HG02588 (cell line): ENCODE measurements around the gene KCNJ18.
"Not testable (repeated sequence)": the region's sequence is repeated elsewhere in the genome, so short reads cannot be mapped to it uniquely, and the experiment has no call there.

ENCODE experiments used
- ATAC-seq: cut with Tn5 transposase; IDR thresholded peaks from one replicate; pipeline ENCODE4 v1.9.1; 2021; ENCODE audit warnings: mild to moderate bottlenecking, moderate library complexity; ENCODE audit not compliant: unreplicated experiment

The KCNJ18 gene

DNA sequence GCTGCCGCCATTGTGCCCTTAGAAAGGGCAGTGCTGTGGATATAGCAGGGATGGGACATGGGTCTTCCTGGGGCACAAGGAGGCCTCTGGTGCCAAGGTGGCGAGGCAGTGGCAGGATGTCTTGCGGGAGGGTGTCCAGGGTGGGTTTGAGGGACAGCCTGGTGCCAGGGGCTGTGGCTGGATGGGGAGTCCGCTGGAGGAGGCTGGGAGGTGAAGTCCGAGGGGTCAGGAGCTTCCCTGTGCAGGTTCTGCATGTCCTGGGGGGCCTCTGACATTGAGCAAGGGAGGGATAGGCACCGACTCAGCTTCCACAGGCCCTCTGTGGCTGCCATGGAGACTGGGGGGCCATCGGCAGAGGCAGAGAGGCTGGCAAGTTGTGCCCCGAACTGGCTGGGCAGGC lies 9.7 kb downstream of the KCNJ18 start:
- not testable (repeated sequence) for ATAC-seq

DNA sequence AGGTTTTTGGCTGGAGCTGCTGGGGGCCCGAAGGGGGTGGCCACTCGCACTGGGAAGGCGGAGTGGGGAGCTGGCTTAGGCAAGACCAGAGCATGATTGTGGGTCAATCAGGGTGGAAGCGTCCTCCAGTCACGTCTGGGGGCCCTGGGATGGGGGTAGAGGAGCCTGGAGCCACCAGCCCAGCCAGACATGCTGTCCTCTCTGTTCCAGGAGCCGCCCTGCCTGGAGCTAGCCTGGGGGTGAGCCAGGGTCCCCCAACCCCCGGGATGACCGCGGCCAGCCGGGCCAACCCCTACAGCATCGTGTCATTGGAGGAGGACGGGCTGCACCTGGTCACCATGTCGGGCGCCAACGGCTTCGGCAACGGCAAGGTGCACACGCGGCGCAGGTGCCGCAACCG lies 10.2 kb downstream of the KCNJ18 start:
- not testable (repeated sequence) for ATAC-seq

DNA sequence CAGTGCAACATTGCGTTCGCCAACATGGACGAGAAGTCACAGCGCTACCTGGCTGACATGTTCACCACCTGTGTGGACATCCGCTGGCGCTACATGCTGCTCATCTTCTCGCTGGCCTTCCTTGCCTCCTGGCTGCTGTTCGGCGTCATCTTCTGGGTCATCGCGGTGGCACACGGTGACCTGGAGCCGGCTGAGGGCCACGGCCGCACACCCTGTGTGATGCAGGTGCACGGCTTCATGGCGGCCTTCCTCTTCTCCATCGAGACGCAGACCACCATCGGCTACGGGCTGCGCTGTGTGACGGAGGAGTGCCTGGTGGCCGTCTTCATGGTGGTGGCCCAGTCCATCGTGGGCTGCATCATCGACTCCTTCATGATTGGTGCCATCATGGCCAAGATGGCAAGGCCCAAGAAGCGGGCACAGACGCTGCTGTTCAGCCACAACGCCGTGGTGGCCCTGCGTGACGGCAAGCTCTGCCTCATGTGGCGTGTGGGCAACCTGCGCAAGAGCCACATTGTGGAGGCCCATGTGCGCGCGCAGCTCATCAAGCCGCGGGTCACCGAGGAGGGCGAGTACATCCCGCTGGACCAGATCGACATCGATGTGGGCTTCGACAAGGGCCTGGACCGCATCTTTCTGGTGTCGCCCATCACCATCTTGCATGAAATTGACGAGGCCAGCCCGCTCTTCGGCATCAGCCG lies 10.8 kb downstream of the KCNJ18 start:
- not testable (repeated sequence) for ATAC-seq

DNA sequence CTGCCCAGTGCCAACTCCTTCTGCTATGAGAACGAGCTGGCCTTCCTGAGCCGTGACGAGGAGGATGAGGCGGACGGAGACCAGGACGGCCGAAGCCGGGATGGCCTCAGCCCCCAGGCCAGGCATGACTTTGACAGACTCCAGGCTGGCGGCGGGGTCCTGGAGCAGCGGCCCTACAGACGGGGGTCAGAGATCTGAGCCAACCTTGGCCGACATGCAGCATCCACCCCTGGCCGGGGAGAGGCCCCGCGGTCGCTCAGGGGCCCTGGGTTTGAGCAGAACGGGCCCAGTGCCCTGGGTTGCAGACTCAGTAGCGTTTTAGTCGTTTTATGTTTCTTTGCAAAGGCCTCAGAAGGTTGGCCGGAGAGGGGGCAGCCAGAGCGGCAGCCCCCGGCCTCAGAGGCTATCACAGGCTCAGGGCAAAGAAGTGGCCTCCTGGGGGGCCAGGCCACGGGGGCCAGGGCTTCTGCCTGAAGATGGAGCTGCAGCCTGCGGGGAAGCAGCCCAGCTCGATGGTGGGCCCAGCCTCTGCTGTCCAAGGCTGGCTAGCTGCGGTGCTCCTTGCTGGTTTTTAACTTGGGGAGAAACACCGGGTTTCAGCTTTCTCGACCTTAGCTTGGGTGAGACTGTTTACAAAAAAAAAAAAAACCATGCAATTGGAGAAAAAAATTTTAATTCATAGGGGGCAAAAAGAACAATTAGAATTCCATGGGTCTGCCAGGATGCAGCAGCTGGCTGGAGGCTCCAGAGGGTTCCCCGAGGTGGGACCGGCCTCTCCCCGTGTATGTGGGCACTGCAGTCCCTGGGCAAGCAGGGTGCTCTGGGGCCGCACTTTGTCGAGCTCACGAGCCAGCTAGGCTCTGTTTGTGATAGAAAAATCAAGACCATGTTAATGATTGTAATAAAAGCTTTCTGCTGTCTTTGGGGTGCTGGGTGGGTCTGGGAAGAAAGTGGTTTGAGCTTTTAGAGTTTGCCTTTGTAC lies 11.9 kb downstream of the KCNJ18 start:
- not testable (repeated sequence) for ATAC-seq

DNA sequence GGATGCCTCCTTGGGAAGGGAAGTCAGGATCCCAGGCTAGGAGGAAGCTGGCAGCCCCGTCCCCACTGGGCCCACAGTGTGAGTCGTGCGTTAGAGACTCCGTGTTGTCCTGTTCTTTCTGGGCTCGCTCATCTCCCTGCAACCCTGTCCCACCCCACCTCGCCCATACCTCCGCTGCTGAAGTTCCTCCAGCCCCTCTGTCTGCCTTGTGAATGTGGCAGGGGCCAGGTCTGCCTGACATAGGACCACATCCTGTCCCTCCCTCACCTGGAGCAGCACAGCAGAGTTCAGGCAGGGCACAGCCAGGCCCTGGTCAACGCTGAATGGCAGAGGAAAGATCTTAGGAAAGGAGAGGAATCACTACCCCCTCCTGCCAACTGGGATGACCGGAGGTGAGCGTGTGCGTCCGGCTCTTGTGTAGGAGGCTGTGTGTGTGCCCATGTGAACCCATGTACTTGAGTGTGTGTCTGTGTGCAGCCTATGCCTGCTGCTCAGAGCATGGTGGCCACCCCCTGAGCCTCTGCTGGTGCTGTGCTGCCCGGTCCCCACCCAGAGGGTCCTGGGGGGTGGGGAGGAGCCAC lies 12.8 kb downstream of the KCNJ18 start:
- no peak for ATAC-seq

DNA sequence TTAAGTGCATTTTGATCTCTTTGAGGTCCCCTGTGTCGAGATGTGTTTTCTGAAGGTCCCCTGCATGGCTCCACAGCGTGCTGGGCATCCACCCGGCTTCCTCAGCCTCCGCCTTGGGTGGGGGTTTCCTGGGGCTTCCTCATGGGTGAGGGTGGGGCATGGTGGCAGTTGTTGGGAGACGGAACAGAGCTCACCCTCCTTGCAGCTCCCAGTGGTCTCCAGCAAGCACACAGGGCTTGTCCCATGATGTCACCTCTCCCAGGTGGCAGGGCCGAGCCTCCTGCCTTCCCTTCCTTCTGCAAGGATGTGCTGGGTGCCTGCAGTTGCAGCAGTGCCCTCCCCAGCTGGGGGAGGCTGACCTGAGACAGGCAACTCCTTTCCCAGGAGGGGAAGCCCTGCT lies 13.4 kb downstream of the KCNJ18 start:
- not testable (repeated sequence) for ATAC-seq

DNA sequence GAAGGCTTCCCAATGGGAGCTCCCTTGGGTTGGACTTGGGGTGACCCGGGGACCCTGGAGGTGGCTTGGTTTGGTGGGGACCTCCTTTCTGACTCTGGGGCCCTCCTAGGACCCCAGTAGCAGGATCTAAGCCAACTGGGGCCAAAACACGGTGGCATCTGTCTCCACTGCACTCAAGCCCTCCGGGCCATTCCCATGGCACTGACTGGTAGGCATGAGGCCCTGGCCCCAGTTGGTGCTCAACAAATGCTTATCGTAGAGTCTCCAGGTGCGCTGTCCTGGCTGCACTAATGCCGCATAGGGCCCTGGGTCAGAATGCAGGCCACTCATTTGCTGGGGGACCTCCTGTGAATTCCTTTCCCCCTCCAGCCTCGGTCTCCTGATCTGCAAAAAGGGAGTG lies 14.2 kb downstream of the KCNJ18 start:
- ATAC-seq = not testable (repeated sequence)

DNA sequence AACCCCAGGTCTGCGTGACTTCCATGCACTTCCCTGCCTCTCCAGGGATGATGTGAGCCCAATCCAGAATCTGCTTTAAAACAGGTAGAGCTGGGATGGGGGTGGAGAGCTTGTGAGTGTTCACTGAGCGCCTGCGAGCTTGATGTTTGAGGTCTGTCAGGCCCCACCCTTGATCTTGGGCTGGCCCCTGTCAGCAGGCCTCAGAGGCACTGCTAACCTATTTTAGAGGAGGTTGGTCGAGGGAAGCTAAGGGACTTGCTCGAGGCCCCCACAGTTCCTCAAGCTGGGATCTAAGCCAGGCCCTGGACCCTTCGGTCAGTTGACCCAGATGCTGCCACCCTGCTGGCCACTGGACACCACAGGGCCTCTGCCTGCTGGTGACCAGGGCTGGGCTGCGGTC lies 14.8 kb downstream of the KCNJ18 start:
- not testable (repeated sequence) for ATAC-seq

DNA sequence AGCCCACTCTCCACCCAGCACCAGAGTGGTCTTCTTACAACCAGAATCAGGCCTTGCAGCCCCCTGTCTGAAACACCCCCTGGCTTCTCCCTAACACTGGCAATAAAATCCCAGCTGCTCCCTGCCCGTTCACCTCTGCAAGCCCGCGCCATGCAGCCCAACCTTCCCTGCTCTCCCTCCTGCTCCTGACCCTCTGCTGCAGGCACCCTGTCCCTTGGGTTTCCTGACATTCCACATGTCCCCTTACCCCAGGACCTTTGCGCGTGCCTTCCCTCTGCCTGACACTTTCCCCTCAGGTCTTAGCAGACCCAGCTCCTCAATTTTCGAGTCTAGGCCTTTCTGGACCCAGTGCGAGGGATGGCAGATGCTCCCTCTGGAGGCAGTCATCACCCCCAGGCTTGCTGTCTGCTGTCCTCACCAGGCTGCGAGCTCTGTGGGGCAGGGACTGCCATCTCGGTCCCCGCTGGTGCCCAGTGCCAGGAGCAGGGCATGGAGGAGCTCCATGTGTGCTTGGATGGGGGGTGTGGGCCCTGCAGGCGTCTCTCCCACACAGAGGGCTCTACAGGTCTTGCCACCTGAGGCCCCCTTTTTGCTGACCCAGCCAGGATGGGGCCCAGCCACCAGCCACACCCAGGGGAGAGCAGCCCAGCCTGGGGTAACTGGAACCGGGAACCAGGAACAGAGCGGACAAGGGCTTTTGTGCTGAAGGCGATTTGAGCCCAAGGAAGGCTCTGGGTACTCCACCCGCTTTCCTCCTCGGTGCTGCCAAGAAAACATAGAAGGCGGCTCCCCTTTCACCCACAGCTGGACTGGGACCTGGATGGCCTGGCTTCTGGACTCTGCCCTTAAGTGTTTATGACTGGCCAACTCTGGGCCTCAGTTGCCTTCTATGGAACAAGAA lies 15.6 kb downstream of the KCNJ18 start:
- ATAC-seq = not testable (repeated sequence)

DNA sequence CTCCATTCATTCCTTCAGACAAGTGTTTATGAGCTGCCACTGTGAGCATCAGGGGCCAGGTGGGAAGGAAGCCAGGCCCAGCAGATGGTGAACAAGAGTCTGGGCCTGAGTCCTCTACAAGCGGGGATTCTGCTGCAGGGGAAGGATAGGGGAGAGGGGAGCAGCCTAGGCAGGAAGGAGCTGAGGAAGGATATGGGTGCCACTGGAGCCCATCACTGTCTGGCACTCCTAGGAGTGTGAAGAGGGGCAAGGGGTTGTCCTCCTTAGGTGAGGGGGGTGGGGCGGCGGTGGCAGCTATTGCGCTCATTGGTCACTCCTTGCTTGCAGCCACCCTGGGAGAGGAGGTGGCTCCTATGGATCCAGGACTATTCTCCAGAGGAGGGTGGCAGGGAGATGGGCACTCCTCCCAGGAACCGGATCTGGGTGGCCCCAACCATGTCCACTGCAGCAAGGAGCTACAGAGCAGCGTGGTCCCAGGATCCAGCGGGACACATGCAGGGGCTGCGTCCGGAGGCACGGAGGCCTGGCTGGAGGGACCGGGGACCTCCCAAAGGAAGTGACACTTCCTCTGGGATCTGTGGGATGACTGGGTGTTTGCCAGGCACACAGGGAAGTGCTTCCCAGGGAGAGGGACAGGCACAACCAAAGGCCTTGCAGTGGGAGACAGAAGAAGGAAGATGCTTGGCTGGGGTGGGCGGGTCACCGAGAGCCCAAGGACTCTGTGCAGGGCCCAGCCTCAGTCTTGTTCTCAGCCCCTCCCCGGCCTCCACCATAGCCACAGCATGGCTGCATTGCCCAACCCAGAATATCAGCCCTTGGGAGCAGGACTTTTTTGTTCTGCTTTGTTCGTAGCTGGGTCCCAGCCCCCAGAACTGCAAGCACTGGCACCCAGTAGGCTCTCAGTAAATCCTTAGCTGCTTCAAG lies 16.6 kb downstream of the KCNJ18 start:
- not testable (repeated sequence) for ATAC-seq

DNA sequence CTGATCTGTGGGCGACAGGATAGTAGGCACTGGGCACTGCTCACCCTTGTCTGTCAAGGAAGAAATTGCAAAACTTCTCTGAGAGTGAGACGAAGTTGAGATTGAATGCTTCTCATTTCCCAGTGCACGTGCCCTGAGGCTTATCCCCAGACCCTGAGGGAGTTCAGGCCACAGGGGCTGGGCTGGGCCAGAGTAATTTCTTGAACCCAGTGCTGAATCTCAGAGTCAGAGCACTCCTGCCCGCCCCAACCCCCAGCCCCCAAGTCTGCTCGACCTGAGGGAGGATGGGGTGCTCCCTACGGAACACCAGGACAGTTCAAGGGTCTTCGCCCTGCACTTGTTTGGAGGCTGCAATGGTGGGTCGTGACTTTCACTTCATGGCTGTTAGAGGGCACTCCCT lies 17.7 kb downstream of the KCNJ18 start:
- not testable (repeated sequence) for ATAC-seq

DNA sequence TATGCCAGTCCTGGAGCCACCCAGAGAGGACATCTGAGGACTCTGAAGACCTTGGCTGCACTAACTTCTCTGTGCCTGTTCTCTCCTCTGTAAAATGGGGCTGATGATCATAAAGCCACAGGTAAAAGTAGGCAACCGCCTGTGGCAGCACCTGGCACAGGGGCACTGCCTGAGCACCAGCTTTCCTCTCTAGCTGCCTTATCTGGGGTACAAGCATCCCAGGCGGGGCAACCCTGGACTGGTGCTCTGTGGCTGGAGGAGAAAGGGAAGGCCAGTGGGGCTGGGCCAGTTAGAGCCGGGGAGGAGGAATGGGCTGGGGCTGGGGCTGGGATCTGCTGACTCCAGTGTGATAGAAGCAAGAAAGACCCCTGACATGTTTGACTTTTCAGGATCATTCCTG lies 18.2 kb downstream of the KCNJ18 start:
- ATAC-seq = not testable (repeated sequence)

DNA sequence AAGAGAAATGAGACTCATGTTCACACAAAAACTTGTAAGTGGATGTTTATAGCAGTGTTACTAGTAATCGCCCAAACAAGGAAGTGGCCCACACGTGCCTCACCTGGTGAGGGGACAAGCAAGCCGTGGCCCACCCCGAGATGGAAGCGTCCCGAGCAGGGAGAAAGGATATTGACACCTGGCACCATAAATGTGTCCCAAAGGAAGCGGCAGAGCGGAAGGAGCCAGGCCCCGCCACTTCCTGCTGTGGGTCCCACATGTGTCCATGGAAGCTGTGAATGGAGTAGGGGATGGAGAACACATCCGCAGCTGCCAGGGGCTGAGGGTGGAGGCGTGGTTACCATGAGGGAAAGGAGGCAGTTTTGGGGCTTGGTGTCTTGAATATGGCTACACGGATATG lies 18.9 kb downstream of the KCNJ18 start:
- ATAC-seq = no peak

DNA sequence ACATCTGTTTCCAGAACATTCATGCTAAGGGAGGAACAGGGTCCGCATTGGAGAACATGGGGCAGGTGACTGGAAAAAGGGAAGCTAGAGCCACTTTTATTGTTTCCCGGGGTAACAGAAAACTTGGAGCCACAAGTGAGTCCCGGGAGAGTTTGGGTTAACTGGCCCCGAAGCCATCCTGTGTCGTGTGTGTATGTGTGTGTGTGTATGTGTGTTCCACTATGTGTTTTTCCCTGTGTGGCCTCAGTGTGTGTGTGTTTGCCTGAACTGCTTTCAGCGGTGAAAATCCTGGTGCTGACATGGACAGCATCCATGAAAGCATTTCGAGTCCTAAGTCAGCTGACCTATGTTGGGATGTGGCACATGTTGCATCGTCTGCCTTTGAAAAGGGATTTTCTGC lies 20.7 kb downstream of the KCNJ18 start:
- ATAC-seq = not testable (repeated sequence)

DNA sequence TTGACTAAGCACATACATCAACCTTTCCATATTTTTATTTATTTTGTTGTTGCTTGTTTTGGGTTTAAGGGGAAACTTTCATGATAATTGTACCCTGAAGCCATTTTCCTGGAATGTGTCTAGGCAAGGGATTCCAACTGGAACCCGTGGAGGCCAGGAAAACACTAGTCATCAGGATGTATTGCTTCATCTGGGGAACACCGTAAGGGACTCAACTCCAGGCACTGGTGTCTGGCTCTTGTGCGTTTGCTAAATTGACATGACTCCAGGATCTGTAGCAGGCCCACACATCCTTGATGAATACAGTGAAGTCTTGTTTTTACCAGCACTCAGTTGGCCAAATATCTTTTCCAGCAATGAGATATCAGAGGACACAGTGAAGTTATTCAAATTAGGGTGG lies 21.3 kb downstream of the KCNJ18 start:
- not testable (repeated sequence) for ATAC-seq

DNA sequence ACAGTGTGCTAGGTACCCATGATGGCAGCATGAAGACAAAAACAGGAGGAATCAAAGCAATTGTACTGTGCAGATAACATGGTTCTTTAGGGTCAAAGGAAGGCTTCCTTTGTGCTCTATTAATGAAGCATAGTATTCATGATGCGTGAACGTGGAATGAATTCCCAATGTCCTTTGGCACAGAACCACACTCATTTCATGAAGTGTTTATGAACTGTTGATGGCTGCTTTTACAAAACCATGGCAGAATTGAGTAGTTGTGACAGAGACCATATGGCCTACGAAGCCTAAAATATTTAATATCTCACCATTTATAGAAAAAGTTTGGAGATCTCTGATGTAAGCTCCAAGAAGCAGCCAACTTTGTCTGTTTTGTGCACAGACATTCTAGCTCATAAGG lies 22.4 kb downstream of the KCNJ18 start:
- not testable (repeated sequence) for ATAC-seq

DNA sequence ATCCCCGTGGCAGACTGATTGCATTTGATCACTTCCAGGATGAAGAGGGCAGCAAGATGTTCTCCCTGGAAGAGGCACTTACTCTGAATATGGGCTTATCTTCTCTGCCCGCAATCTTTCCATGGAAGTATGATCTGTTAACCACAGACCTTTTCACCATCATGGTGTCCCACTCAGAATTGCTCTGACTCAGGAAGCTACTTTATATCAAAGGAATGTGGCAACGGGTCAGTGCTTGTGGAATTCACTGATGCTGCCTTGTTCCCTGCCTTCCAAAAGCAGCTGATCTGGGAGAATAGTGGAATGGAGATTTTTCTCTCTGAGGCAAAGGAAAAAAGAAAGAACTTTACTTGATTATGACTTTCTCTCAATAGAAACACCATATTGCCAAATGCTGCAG lies 23.6 kb downstream of the KCNJ18 start:
- not testable (repeated sequence) for ATAC-seq

DNA sequence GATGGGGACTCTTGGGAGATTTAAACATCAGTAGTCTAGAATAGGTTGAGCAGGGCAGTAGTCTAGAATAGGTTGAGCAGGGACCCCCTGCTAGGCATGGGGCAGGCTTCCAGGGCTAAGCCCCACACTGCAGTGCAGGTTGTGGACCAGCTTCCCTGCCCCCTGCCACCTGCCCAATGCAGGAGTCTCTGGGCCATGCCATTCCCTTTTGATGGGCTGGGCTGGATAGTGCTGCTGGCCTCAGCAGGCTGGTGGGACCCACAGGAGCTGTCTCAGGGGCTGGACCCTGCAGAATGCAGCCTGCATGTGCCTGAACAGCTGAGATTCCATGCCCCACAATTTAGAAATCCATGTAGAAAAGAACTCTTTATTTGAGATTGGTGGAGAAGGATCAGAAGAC lies 26.6 kb downstream of the KCNJ18 start:
- not testable (repeated sequence) for ATAC-seq

DNA sequence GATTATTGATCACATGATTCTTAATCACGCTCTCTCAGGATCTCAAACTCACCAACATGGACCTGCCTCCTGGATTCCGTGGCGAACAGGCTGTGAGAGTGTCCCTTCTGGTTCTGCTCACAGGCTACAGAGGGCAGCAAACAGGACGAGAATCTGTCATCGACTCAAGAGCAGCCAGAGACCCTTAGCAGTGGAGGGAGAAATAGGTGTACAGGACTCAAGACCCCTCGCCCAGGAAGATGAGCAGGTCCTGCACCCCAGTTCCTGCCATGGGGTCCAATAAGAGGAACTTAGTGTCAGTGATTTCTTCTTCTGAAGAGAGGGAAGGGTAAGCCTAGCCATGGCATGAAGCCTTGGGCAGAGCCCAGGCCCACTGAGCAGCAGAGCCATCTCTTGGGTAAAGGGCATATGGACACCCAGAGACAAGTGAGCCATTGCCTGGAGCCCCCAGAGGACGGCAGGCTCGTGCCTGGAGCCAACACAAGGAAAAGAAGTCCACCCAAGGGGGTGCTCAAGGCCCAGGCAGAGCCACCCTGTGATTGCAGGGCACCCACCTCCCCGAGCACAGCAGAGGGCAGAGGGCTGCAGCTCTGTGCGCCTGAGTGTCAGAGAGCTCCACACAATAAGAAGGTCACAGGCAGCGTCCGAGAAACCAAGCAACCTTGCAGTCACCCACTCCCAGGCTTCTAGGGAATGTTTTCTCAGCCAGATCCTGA lies 27.3 kb downstream of the KCNJ18 start:
- not testable (repeated sequence) for ATAC-seq
